SK-N-SH (cell line): ENCODE results near the gene ZBTB6. TPM values are rescaled to one million over a fixed set of nuclear protein-coding genes. Genes with fewer than 3 reads are reported as not detected.

ENCODE experiments used
- CHD2 ChIP-seq: fragments of 150-350 bp; IDR thresholded peaks from 2 replicates; pipeline ENCODE4 v1.6.1; 2018; ENCODE audit warnings: low read length; ENCODE audit not compliant: partially characterized antibody
- CTCF ChIP-seq: fragments of 200-600 bp; sonication (generic); IDR thresholded peaks from 2 replicates; pipeline ENCODE4 v1.6.1; 2017; ENCODE audit warnings: antibody characterized with exemption, mild to moderate bottlenecking, moderate library complexity
- EP300 ChIP-seq, 2 experiments: IDR thresholded peaks; 2 replicates each; pipeline versions ENCODE4 v1.4.0 to v1.6.1; 2012; ENCODE audit warnings: borderline replicate concordance in 1 of 2, low read depth in 1 of 2, low read length in 1 of 2
- EZH2phosphoT487 ChIP-seq: fragments of 200-600 bp; sonication (generic); IDR thresholded peaks from 2 replicates; pipeline ENCODE4 v1.6.1; 2017; ENCODE audit warnings: low read depth, mixed run types, mild to moderate bottlenecking, antibody characterized with exemption, moderate library complexity, borderline replicate concordance
- FOXM1 ChIP-seq: IDR thresholded peaks from 2 replicates; pipeline ENCODE4 v1.4.0; 2012; ENCODE audit warnings: low read depth, mild to moderate bottlenecking
- GABPA ChIP-seq: IDR thresholded peaks from 2 replicates; pipeline ENCODE4 v1.4.0; 2012; ENCODE audit warnings: low read depth, mild to moderate bottlenecking
- GATA2 ChIP-seq: sonication (generic); formaldehyde crosslinking; IDR thresholded peaks from 2 replicates; pipeline ENCODE4 v1.5.0; 2020; ENCODE audit warnings: mild to moderate bottlenecking, missing genetic modification reagents
- IRF3 ChIP-seq: fragments of 150-350 bp; IDR thresholded peaks from 2 replicates; pipeline ENCODE4 v1.6.1; 2016; ENCODE audit warnings: mild to moderate bottlenecking, low read depth, low read length
- MAX ChIP-seq: IDR thresholded peaks from 2 replicates; pipeline ENCODE4 v1.4.0; 2012; ENCODE audit warnings: low read depth
- MEF2A ChIP-seq: IDR thresholded peaks from 2 replicates; pipeline ENCODE4 v1.4.0; 2012; ENCODE audit warnings: low read depth, borderline replicate concordance
- MXI1 ChIP-seq: IDR thresholded peaks from 2 replicates; pipeline ENCODE4 v1.6.1; 2012; ENCODE audit warnings: mild to moderate bottlenecking, low read depth, low read length, improper control_type of control experiment
- NFIC ChIP-seq: IDR thresholded peaks from 2 replicates; pipeline ENCODE4 v1.4.0; 2012; ENCODE audit warnings: borderline replicate concordance
- PBX3 ChIP-seq: IDR thresholded peaks from 2 replicates; pipeline ENCODE4; 2012
- POLR2AphosphoS5 ChIP-seq: IDR thresholded peaks from 2 replicates; pipeline ENCODE4 v1.6.1; 2012; ENCODE audit warnings: low read depth, low read length
- RAD21 ChIP-seq: IDR thresholded peaks from 2 replicates; pipeline ENCODE4 v1.6.1; 2012; ENCODE audit warnings: mild to moderate bottlenecking, low read length
- RCOR1 ChIP-seq: fragments of 150-350 bp; IDR thresholded peaks from 2 replicates; pipeline ENCODE4 v1.6.1; 2017; ENCODE audit warnings: antibody characterized with exemption, low read length
- REST ChIP-seq: IDR thresholded peaks from 2 replicates; pipeline ENCODE4 v1.6.1; 2012; ENCODE audit warnings: mild to moderate bottlenecking, low read depth, low read length, moderate library complexity
- RFX5 ChIP-seq: IDR thresholded peaks from 2 replicates; pipeline ENCODE4 v1.6.1; 2012; ENCODE audit warnings: mild to moderate bottlenecking, improper control_type of control experiment, low read length
- SIN3A ChIP-seq: IDR thresholded peaks from 2 replicates; pipeline ENCODE4 v1.6.1; 2012; ENCODE audit warnings: low read depth, mild to moderate bottlenecking, low read length, moderate library complexity, borderline replicate concordance
- TCF12 ChIP-seq: IDR thresholded peaks from 2 replicates; pipeline ENCODE4 v1.4.0; 2012
- TEAD4 ChIP-seq: IDR thresholded peaks from 2 replicates; pipeline ENCODE4 v1.4.0; 2012; ENCODE audit warnings: mild to moderate bottlenecking, borderline replicate concordance; ENCODE audit not compliant: insufficient read depth
- YY1 ChIP-seq: IDR thresholded peaks from 2 replicates; pipeline ENCODE4 v1.4.0; 2012; ENCODE audit warnings: low read depth, mild to moderate bottlenecking
- ZBTB33 ChIP-seq: IDR thresholded peaks from 2 replicates; pipeline ENCODE4 v1.4.0; 2012; ENCODE audit warnings: low read depth, borderline replicate concordance
- polyA plus RNA-seq, 3 experiments: library from polyadenylated mRNA; depleted of rRNA; stranded (reverse); fragments of >200 nt; gene quantifications; 2 replicates each; pipeline ENCODE4 v1.2.3, GENCODE V29; 2012

The ZBTB6 gene
- polyA plus RNA-seq, 1 of the 3 experiments (the other 2 are of a cell fraction), result 2.2 TPM

GRCh38 chr9:122940749-122941581 is 27.8 kb upstream of the ZBTB6 start, which contains the start of gene RABGAP1 (continued):
- 0 out of 2 replicates have a peak, but pooled peaks have one; percentile 30 for TF ChIP-seq IRF3
- no peak for TF ChIP-seq CTCF
- no peak for TF ChIP-seq EZH2phosphoT487
- TF ChIP-seq MXI1, result peak; percentile 50; the same call in 1 of the 2 replicates
- peak; percentile 77 for TF ChIP-seq GABPA
- TF ChIP-seq TCF12, result no peak
- no peak for TF ChIP-seq NFIC
- TF ChIP-seq YY1, result no peak
- TF ChIP-seq MEF2A, result no peak
- no peak for TF ChIP-seq SIN3A
- TF ChIP-seq MAX, result no peak
- no peak; the same call in 1 of the 2 replicates for TF ChIP-seq REST
- TF ChIP-seq POLR2AphosphoS5, result peak; percentile 90
- 0 out of 2 replicates have a peak, but pooled peaks have one; percentile 11 for TF ChIP-seq RCOR1
- no peak; a peak in 1 of 4 replicates for TF ChIP-seq EP300 (IDR thresholded peaks at IDR 0.05; ENCODE audit: borderline replicate concordance in 1 of 2, low read depth in 1 of 2, low read length in 1 of 2)
- no peak for TF ChIP-seq TEAD4
- no peak for TF ChIP-seq PBX3
- TF ChIP-seq RFX5, result 0 out of 2 replicates have a peak, but pooled peaks have one; percentile 33
- no peak for TF ChIP-seq CHD2
- TF ChIP-seq RAD21, result no peak
- no peak for TF ChIP-seq GATA2
- no peak for TF ChIP-seq ZBTB33
- TF ChIP-seq FOXM1, result no peak
